ENCODE measurements around the gene VILL. TPM values are rescaled to one million over a fixed set of nuclear protein-coding genes. Genes with fewer than 3 reads are reported as not detected.
"Not testable (repeated sequence)": the region's sequence is repeated elsewhere in the genome, so short reads cannot be mapped to it uniquely, and the experiment has no call there.

VILL gene
- total RNA-seq, 1 experiment from 2014 or later: 5.7 TPM

GRCh38 chr3:38049358-38050126, 59.0 kb downstream of the VILL start:
- intact Hi-C loops (cut with micrococcal nuclease; ENCODE audit: unreplicated experiment) (no loop called here), in situ Hi-C loops (cut with HindIII; ENCODE audit: low pct_unique_long_range_greater_than_20kb, low sequenced_read_pairs) (no loop called here)
- CTCF ChIA-PET: no interaction called here
- Histone ChIP-seq H3K4me1 (ENCODE audit: control insufficient read depth, insufficient read depth, low read length) (no peaks in the 10 kb centered on the region), H3K27me3 (ENCODE audit: control insufficient read depth, insufficient read depth, low read length) (no peaks in the 10 kb centered on the region), H3K9me3 (ENCODE audit: control insufficient read depth, insufficient read depth, low read depth, low read length) (no peaks in the 10 kb centered on the region), H3K4me3 (ENCODE audit: low read depth in 2 of 2, low read length in 2 of 2) (no peak overlapping the region), H3K27ac (ENCODE audit: low read length) (no peak overlapping the region), H3K36me3 (ENCODE audit: control insufficient read depth, insufficient read depth, low read length) (no peaks in the 10 kb centered on the region)
- POLR2A ChIA-PET: no interaction called here
- no peak for ATAC-seq
- no peak for DNase-seq (ENCODE audit: low read depth, low spot score)
- TF ChIP-seq SIN3A (IDR thresholded peaks at IDR 0.05; ENCODE audit: borderline replicate concordance, insufficient read depth, low read depth, low read length): no peak
- no peak for TF ChIP-seq REST (IDR thresholded peaks at IDR 0.05; ENCODE audit: insufficient read depth in 1 of 2, low read depth in 2 of 2, low read length in 1 of 2)
- TF ChIP-seq CTCF (IDR thresholded peaks at IDR 0.05): no peak
- no peak for TF ChIP-seq TCF7L2 (IDR thresholded peaks at IDR 0.05; ENCODE audit: low read depth, low read length)
- TF ChIP-seq POLR2AphosphoS5 (IDR thresholded peaks at IDR 0.05; ENCODE audit: low read depth, low read length): no peak
- BruUV-seq (replicated peaks): no TSS peak

- TF ChIP-seq POLR2AphosphoS5 (IDR thresholded peaks at IDR 0.05; ENCODE audit: low read depth, low read length): no peak
- TF ChIP-seq TCF7L2 (IDR thresholded peaks at IDR 0.05; ENCODE audit: low read depth, low read length): no peak
- no peak for TF ChIP-seq REST (IDR thresholded peaks at IDR 0.05; ENCODE audit: insufficient read depth in 1 of 2, low read depth in 2 of 2, low read length in 1 of 2)
- no peak for TF ChIP-seq SIN3A (IDR thresholded peaks at IDR 0.05; ENCODE audit: borderline replicate concordance, insufficient read depth, low read depth, low read length)
- no peak for TF ChIP-seq CTCF (IDR thresholded peaks at IDR 0.05)
- in situ Hi-C loops (cut with HindIII; ENCODE audit: low pct_unique_long_range_greater_than_20kb, low sequenced_read_pairs): no loop called here
- Histone ChIP-seq H3K36me3 (ENCODE audit: control insufficient read depth, insufficient read depth, low read length) (no peaks in the 10 kb centered on the region), H3K27me3 (ENCODE audit: control insufficient read depth, insufficient read depth, low read length) (no peaks in the 10 kb centered on the region), H3K9me3 (ENCODE audit: control insufficient read depth, insufficient read depth, low read depth, low read length) (no peaks in the 10 kb centered on the region), H3K4me3 (ENCODE audit: low read depth in 2 of 2, low read length in 2 of 2) (no peak overlapping the region), H3K27ac (ENCODE audit: low read length) (no peak overlapping the region), H3K4me1 (ENCODE audit: control insufficient read depth, insufficient read depth, low read length) (no peaks in the 10 kb centered on the region)
- ATAC-seq: no peak
- CTCF ChIA-PET: no interaction called here
- no TSS peak for BruUV-seq (replicated peaks)
- no peak for DNase-seq (ENCODE audit: low read depth, low spot score)
- intact Hi-C loops (cut with micrococcal nuclease; ENCODE audit: unreplicated experiment): no loop called here
- POLR2A ChIA-PET: no interaction called here
Measured at GRCh38 chr3:38051131-38051530, 60.5 kb downstream of the VILL start.

GRCh38 chr3:38053286-38053685, 62.7 kb downstream of the VILL start:
- BruUV-seq (replicated peaks); CTCF ChIA-PET; POLR2A ChIA-PET; H3K4me1 ChIP-seq (ENCODE audit: control insufficient read depth, insufficient read depth, low read length); DNase-seq (ENCODE audit: low read depth, low spot score); intact Hi-C loops (cut with micrococcal nuclease; ENCODE audit: unreplicated experiment); H3K36me3 ChIP-seq (ENCODE audit: control insufficient read depth, insufficient read depth, low read length); H3K9me3 ChIP-seq (ENCODE audit: control insufficient read depth, insufficient read depth, low read depth, low read length); in situ Hi-C loops (cut with HindIII; ENCODE audit: low pct_unique_long_range_greater_than_20kb, low sequenced_read_pairs); H3K4me3 ChIP-seq (ENCODE audit: low read depth in 2 of 2, low read length in 2 of 2); H3K27me3 ChIP-seq (ENCODE audit: control insufficient read depth, insufficient read depth, low read length); ATAC-seq; H3K27ac ChIP-seq (ENCODE audit: low read length): not testable (repeated sequence)

Data from Panc1 (cell line).